Colonic mucosa (tissue), 4 donors: Measurements from ENCODE around the gene DAAM1. TPM values are rescaled to one million over a fixed set of nuclear protein-coding genes. Genes with fewer than 3 reads are reported as not detected.

Source experiments
- DNase-seq: peaks from one replicate; pipeline ENCODE4 v3.0.0-alpha.2; 2020
- H3K27ac ChIP-seq: fragments of 200-600 bp; one replicate; pipeline ENCODE4 v1.8.0; 2021
- H3K27me3 ChIP-seq: fragments of 200-600 bp; one replicate; pipeline ENCODE4 v1.8.0; 2021
- H3K36me3 ChIP-seq: fragments of 200-600 bp; one replicate; pipeline ENCODE4 v1.8.0; 2021
- H3K4me1 ChIP-seq: fragments of 200-600 bp; one replicate; pipeline ENCODE4 v1.8.0; 2021; ENCODE audit warnings: mild to moderate bottlenecking
- H3K4me3 ChIP-seq: fragments of 200-600 bp; one replicate; pipeline ENCODE4 v1.8.0; 2021
- H3K9ac ChIP-seq, 2 donors: one replicate each; pipeline ENCODE4 v1.7.0; 2013; ENCODE audit warnings: control low read depth in 2 of 2, low read depth in 2 of 2, low read length in 2 of 2
- H3K9me3 ChIP-seq: fragments of 200-600 bp; one replicate; pipeline ENCODE4 v1.8.0; 2021
- intact Hi-C: fragments of 100-400 bp; cut with DNase I; formaldehyde crosslinking; loops from one replicate; pipeline ENCODE4 v1.14.1; 2022
- total RNA-seq, 2 donors: library from RNA; stranded (reverse); fragmentation: NEBNext Ultra II Directional in 1 of 2; extraction: Animal tissue kit (Norgen Biotek cat#: 25700) in 1 of 2; gene quantifications; one replicate each; pipeline ENCODE4 v1.2.1, GENCODE V29; 2021
- TF ChIP-seq, protein P1 (sequence below): fragments of 200-600 bp; IDR thresholded peaks from one replicate; pipeline ENCODE4 v1.8.0; 2022; ENCODE audit warnings: antibody characterized with exemption, mild to moderate bottlenecking
- donor health status: healthy.
- donor health status: DM: no; HTN: no; CAD: no.
- donor health status: DM: no; HTN: no; CAD: no.

Gene DAAM1
- total RNA-seq, 2 donors from 2014 or later: 35.0 to 52.4 TPM

DNA sequence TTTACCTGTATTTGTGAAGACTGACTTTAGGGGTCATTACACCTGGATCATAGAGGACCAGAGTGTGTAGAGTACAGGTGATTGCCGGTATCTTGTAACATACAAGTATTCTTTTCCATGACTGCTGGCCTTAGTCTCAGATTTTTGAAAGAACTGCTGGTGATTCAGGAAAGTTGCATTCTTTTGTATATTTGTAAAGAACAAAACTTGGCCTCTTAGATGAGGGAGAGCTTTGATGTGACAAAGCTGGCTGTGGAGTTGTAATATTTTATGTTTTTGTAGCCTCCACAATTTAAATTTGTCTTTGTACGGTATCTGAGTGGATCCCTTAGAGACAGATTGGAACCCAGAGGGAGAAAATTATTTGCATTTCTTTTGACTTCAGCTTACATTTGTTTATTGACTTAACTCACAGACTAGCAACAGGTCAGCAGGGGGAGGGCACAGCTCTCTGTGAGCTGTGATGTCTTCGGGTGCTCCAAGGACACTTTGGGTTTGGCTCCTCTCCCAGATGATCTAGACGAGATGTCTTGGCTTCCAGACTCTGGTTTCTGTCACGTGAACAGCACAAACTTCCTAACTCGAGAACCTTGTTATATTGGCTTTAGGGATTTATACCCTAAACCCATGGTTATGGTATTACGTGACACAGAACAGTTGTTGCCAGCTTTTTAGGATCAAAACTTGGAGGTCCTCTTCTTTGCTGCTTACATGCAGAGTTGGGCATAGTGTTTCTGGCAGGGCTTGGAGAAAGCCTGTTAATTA lies 65.9 kb downstream of the DAAM1 start:
- Histone ChIP-seq H3K36me3 (no peaks in the 10 kb centered on the region), H3K27me3 (no peaks in the 10 kb centered on the region), H3K4me3 (no peak overlapping the region), H3K9me3 (no peaks in the 10 kb centered on the region), H3K9ac (no peak overlapping the region), H3K4me1 (no peaks in the 10 kb centered on the region), H3K27ac (no peak overlapping the region)
- intact Hi-C loops: no loop called here
- DNase-seq: peak; percentile 68
- TF ChIP-seq, protein P1, sequence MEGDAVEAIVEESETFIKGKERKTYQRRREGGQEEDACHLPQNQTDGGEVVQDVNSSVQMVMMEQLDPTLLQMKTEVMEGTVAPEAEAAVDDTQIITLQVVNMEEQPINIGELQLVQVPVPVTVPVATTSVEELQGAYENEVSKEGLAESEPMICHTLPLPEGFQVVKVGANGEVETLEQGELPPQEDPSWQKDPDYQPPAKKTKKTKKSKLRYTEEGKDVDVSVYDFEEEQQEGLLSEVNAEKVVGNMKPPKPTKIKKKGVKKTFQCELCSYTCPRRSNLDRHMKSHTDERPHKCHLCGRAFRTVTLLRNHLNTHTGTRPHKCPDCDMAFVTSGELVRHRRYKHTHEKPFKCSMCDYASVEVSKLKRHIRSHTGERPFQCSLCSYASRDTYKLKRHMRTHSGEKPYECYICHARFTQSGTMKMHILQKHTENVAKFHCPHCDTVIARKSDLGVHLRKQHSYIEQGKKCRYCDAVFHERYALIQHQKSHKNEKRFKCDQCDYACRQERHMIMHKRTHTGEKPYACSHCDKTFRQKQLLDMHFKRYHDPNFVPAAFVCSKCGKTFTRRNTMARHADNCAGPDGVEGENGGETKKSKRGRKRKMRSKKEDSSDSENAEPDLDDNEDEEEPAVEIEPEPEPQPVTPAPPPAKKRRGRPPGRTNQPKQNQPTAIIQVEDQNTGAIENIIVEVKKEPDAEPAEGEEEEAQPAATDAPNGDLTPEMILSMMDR: no peak

DNA sequence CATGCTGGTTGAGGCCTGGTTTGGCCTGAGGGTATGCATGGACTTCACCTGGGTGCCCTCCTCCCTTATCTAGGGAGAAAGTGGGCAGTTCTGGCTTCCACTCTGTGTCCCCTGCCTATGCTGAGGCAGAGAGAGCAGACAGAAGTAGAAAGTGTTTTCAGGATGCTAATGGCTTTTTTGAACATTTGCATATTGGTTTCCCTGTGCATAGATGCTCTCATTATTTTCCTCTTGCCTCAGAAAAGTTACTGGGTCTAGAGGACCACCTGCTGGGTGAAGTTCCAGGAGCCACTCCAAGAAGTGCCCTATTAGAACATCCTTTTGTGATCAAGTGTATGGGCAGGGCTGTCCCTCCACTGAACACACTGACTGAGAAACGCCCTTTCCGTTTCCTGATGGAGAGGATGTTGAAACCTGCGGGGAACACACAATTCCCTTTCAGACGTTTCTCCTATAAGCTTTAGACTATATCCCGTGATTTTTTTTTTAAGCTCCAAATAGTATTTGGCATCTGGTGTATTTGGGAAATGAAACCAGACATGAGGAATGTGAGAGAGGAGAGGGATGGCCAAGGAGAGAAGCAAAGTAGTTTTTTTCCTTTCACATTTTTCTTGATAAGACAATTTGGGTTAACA lies 66.6 kb downstream of the DAAM1 start:
- Histone ChIP-seq H3K9ac (no peak overlapping the region), H3K36me3 (no peaks in the 10 kb centered on the region), H3K9me3 (no peaks in the 10 kb centered on the region), H3K27ac (no peak overlapping the region), H3K4me1 (no peaks in the 10 kb centered on the region), H3K4me3 (no peak overlapping the region), H3K27me3 (no peaks in the 10 kb centered on the region)
- TF ChIP-seq, protein P1: no peak
- intact Hi-C loops: no loop called here
- peak; percentile 28 for DNase-seq

DNA sequence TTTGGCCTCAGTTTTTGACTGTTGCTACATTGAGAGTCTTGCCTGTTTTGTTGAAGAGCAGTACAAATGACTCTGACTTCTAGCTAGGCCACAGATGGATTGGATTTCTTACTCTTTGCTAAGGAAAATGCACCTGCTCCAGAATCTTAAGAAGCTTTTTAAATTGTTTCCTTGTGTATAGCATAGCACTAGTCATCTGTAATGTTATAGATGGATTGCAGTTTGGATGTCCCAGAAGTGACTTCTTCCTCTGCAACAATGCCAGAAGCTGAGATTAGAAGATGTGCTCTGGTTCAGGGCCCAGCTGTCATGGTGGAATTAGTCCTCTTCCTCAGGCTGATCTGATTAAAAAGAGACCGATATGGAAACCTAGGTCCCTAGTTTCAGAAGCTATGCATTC lies 67.9 kb downstream of the DAAM1 start:
- Histone ChIP-seq H3K9ac (no peak overlapping the region), H3K36me3 (no peaks in the 10 kb centered on the region), H3K27me3 (no peaks in the 10 kb centered on the region), H3K27ac (no peak overlapping the region), H3K9me3 (no peaks in the 10 kb centered on the region), H3K4me3 (no peak overlapping the region), H3K4me1 (no peaks in the 10 kb centered on the region)
- no peak for DNase-seq
- intact Hi-C loops: no loop called here
- TF ChIP-seq, protein P1: no peak

DNA sequence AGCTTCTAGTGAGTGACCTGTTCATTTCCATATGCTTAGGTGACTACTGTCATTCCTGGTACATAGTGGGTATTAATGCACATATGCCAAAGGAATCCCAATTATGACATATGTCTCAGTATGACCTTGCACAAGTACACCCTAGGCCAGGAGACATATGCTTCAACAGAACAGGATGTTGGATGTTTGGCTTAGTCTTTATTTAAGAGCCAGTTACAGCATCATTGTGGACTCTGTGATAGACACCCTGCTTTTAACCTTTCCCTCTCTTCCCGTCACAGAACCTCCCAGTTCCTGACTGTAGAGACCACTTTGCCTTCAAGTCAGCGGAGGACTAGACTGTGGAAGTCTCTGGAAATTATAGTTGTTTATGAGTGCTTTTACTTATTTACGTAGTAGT lies 72.9 kb downstream of the DAAM1 start:
- no peaks in the 10 kb centered on the region for H3K4me1 ChIP-seq
- H3K36me3 ChIP-seq: no peaks in the 10 kb centered on the region
- intact Hi-C loops: no loop called here
- H3K4me3 ChIP-seq: no peak overlapping the region
- H3K9me3 ChIP-seq: no peaks in the 10 kb centered on the region
- no peak for DNase-seq
- TF ChIP-seq, protein P1: no peak
- no peak overlapping the region for H3K27ac ChIP-seq
- no peaks in the 10 kb centered on the region for H3K27me3 ChIP-seq
- H3K9ac ChIP-seq: no peak overlapping the region

DNA sequence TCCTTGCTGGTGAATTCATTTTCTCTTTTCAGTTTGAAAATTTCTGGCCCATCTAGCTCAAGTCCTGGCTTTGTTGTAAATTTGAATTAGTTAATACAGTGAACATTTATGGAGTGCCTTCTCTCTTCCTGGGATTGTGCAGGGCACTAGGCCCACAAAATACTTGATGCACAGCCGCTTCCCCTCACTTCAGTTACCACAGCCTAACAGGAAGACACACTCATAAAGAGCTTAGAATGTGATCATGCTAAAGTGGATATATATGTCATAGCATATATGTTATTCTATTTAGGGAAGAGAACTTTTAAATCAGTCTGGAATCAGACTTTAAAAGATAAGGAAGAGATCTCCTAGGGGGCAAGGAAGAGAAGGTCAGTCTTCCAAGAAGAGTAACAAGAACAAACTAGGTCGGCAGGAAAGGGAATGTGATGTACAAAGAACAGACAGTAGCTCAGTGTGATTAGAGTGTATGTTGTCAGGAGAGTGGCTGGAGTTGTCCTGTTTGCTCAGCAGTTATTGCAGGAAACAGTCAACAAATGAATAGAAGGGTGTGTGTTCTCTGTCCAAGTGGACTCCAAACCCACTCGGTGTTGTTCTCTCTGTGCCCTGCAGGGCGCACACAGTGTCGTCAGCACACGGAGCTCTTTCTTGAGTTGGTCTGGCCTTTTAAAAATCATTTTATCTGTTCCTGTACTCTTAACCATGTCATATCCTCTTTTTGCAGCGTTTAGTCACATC lies 74.4 kb downstream of the DAAM1 start:
- Histone ChIP-seq H3K9ac (no peak overlapping the region), H3K36me3 (no peaks in the 10 kb centered on the region), H3K27me3 (no peaks in the 10 kb centered on the region), H3K4me3 (no peak overlapping the region), H3K9me3 (no peaks in the 10 kb centered on the region), H3K4me1 (no peaks in the 10 kb centered on the region), H3K27ac (no peak overlapping the region)
- intact Hi-C loops: no loop called here
- DNase-seq: peak; percentile 51
- TF ChIP-seq, protein P1: peak; percentile 61
